ENCODE data around the gene UTP4.
"Not testable (repeated sequence)": the region's sequence is repeated elsewhere in the genome, so short reads cannot be mapped to it uniquely, and the experiment has no call there.

Gene UTP4

DNA sequence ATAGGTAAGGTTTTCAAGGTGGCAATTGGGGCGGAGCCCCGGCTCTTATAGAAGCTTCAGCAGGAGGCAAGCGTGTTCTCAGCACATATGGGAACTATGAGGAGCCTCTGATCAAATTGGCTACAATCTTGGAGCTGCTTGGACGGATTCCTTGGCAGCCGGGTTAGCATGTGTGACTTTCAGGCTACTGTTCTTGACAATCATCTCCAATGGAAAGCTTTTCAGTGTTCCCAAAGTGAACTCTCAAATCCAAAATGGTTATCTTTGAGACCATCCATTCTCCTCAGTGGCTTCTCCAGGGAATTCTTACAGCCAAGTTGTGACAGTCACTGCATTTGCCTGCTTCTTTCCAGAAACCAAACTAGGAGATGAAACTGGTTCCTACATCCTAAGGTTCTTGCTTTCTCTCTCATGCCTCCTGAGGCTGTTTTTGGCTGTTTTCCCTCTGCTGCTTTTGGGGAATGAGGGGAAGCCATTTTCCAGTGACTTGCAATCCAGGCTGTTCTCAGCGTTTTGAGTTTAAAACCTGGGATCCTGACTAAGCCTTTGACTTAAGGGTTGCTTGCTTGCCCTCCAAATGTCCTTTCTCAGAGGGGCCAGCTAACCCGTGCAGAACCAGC is 16.1 kb upstream of the UTP4 start:
- Histone ChIP-seq H3K9me3 (no peaks in the 10 kb centered on the region), H3K27ac (no peak overlapping the region), H4K20me1 (peaks cover 100% of the 10 kb centered on the region), H3K4me1 (peaks cover 15% of the 10 kb centered on the region; the same call in 1 of the 2 replicates), H3K27me3 (no peaks in the 10 kb centered on the region), H3K9ac (no peak overlapping the region), H3K4me3 (no peak overlapping the region), H3K4me2 (no peak overlapping the region), H3K36me3 (peaks cover 99% of the 10 kb centered on the region)
- no peak for TF ChIP-seq Cebpa-rat (IDR thresholded peaks at IDR 0.05)

DNA sequence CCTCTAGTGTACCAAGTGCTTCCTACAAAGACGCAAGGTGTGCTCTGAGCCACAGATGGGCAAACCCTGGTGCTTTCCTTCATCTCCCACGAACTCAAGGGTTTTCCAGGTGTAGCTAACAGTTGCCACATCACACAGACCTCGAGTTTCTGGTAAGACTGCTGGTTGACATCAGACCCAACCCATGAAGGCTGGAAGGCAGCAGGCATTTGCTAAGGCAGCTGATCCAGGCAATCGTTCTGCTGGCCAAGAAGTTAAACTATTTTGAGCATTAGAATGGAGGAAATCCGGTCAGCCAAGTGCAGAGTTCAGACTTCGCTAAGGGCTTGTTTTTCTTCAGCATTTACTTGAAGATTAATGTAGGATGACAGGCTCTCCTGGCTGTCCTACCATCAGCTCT is 15.5 kb upstream of the UTP4 start:
- Histone ChIP-seq H3K36me3 (peaks cover 99% of the 10 kb centered on the region), H3K4me1 (peaks cover 15% of the 10 kb centered on the region; the same call in 1 of the 2 replicates), H3K9me3 (no peaks in the 10 kb centered on the region), H3K4me2 (no peak overlapping the region), H4K20me1 (peaks cover 99% of the 10 kb centered on the region), H3K27ac (no peak overlapping the region), H3K27me3 (no peaks in the 10 kb centered on the region), H3K9ac (no peak overlapping the region), H3K4me3 (no peak overlapping the region)
- TF ChIP-seq Cebpa-rat (IDR thresholded peaks at IDR 0.05) = no peak

DNA sequence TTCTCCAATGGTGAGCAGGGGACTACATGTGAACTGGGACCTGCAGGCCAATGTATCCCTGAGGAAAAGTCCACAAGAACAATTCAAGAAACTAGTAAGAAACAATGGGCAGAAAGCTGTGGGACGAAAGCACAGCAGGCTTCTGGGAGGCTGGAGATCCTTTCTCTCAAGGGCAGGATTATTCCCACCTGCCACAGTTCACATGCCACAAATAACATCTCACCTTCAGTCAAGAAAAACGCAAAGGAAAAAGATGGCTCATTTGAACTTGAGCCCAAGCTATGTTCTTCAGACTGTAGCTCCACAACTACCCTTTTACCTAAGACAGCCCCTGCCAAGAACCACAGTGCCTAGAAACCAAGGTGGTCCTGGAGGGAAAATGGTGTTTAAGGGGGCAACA is 14.0 kb upstream of the UTP4 start:
- Histone ChIP-seq H4K20me1 (peaks cover 99% of the 10 kb centered on the region), H3K4me2 (no peak overlapping the region), H3K27ac (no peak overlapping the region), H3K27me3 (no peaks in the 10 kb centered on the region), H3K4me3 (no peak overlapping the region), H3K36me3 (peaks cover 99% of the 10 kb centered on the region), H3K9ac (no peak overlapping the region), H3K4me1 (peaks cover 15% of the 10 kb centered on the region; the same call in 1 of the 2 replicates), H3K9me3 (no peaks in the 10 kb centered on the region)
- no peak for TF ChIP-seq Cebpa-rat (IDR thresholded peaks at IDR 0.05)

DNA sequence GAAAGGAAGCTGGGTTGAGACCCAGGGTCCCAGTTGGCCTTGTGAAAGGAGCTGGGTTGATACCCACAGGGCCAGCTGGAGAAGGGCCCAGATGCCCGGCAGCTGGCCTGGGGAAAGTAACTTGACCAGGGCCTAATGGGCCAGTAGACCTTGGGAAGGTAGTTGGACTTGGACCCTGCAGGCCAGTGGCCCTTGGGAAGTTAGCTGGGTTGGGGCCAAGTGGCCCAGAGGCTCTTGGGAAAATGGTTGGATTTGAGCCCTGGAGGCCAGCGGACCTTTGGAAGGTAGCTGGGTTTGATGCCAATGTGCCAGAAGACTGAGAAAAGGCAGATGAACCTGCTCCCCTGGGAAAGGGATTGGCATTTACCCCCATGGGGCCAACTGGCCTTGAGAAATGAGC is 13.5 kb upstream of the UTP4 start:
- TF ChIP-seq Cebpa-rat (IDR thresholded peaks at IDR 0.05) = no peak
- Histone ChIP-seq H3K36me3 (peaks cover 94% of the 10 kb centered on the region), H4K20me1 (peaks cover 99% of the 10 kb centered on the region), H3K9me3 (no peaks in the 10 kb centered on the region), H3K27me3 (no peaks in the 10 kb centered on the region), H3K27ac (no peak overlapping the region), H3K4me3 (no peak overlapping the region), H3K9ac (no peak overlapping the region), H3K4me1 (peaks cover 15% of the 10 kb centered on the region; the same call in 1 of the 2 replicates), H3K4me2 (no peak overlapping the region)

DNA sequence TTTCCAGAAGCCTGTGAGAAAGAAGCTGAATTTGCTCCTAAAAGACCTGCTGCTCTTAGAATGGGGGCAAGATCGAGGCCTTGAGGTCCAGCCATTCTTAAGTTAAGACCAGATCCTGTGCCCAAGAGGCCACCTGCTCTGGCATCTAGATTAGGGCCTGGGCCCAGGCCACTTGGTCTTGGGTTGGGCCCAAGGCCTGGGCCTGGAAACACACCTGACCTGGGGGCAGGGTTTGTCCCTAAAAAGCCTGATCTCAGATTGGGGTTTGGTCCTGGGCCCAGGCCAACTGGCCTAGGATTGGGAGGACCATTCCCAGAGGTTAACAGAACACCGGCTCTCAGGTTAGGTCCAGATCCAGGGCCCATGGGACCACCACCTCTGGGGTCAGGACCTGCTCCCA is 12.9 kb upstream of the UTP4 start:
- Histone ChIP-seq H4K20me1 (peaks cover 99% of the 10 kb centered on the region), H3K4me3 (no peak overlapping the region), H3K27ac (no peak overlapping the region), H3K27me3 (no peaks in the 10 kb centered on the region), H3K4me1 (peaks cover 14% of the 10 kb centered on the region; the same call in 1 of the 2 replicates), H3K9me3 (no peaks in the 10 kb centered on the region), H3K9ac (no peak overlapping the region), H3K4me2 (no peak overlapping the region), H3K36me3 (peaks cover 92% of the 10 kb centered on the region)
- no peak for TF ChIP-seq Cebpa-rat (IDR thresholded peaks at IDR 0.05)

DNA sequence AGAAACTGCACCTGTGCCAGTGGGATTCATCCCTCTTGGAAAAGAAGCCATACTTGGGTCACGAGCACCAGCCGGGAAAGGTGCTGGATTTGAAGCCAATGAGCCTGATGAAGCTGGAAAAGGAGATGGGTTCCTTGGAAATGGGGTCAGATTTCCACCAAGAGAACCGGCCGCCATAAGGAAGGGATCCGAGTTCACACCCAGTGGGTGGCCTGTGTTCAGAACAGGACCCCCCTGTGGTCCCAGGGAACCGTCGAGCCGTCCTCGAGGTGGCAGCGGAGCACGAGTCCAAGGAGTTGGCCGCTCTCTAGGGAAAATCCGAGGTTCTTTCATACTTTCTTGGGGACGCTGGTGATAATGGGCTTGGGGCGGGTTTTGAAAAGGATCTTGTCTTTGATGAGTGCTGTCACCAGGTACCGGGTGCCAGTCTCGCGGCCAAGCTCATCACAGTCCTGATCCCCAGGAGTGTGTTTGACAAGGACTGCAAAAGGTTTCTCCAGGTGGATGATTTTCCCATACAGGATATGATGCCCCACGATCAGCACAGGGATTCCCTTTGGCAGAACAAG is 12.3 kb upstream of the UTP4 start:
- peaks cover 99% of the 10 kb centered on the region for H4K20me1 ChIP-seq
- H3K4me1 ChIP-seq = peaks cover 9% of the 10 kb centered on the region; the same call in 1 of the 2 replicates
- H3K27me3 ChIP-seq = no peaks in the 10 kb centered on the region
- H3K4me2 ChIP-seq = no peak overlapping the region
- no peaks in the 10 kb centered on the region for H3K9me3 ChIP-seq
- H3K36me3 ChIP-seq = peaks cover 90% of the 10 kb centered on the region
- H3K9ac ChIP-seq = no peak overlapping the region
- no peak overlapping the region for H3K4me3 ChIP-seq
- H3K27ac ChIP-seq = no peak overlapping the region
- no peak for TF ChIP-seq Cebpa-rat (IDR thresholded peaks at IDR 0.05)

DNA sequence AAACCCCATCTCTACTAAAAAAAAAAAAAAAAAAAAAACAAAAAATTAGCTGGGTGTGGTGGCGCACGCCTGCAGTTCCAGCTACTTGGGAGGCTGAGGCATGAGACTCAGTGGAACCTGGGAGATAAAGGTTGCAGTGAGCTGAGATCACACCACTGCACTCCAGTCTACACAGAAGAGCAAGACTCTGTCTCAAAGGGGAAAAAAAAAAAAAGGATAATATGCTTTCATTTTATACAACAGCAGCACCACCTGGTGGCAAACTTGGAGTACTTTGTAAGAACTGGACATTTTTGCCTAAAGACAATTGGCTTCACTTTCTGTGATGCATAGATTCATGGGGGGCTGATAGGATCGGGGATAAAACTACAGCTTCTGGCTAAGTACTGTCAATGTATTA is 8.5 kb upstream of the UTP4 start:
- H3K27ac ChIP-seq = no peak overlapping the region

DNA sequence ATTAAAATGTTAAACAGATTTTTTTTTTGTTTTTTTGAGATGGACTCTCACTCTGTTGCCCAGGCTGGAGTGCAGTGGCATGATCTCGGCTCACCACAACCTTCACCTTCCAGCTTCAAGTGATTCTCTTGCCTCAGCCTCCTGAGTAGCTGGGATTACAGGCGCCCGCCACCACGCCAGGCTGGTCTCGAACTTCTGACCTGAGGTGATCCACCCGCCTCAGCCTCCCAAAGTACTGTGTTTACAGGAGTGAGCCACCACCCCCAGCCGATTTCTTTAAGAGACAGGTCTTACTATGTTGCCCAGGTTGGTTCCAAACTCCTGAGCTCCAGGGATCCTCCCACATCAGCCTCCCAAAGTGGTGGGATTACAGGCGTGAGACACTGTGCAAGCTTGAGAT is 8.0 kb upstream of the UTP4 start:
- H4K20me1 ChIP-seq = peaks cover 99% of the 10 kb centered on the region
- not testable (repeated sequence) for H3K27ac ChIP-seq

More for the DNA sequence above, 8.5 kb upstream of the UTP4 start:
- H4K20me1 ChIP-seq = peaks cover 99% of the 10 kb centered on the region
- H3K4me2 ChIP-seq = no peak overlapping the region
- no peak overlapping the region for H3K4me3 ChIP-seq
- H3K9ac ChIP-seq = no peak overlapping the region
- H3K36me3 ChIP-seq = peaks cover 74% of the 10 kb centered on the region
- H3K27me3 ChIP-seq = no peaks in the 10 kb centered on the region
- H3K4me1 ChIP-seq = peaks cover 6% of the 10 kb centered on the region; the same call in 1 of the 2 replicates
- H3K9me3 ChIP-seq = no peaks in the 10 kb centered on the region
- TF ChIP-seq Cebpa-rat (IDR thresholded peaks at IDR 0.05) = no peak

DNA sequence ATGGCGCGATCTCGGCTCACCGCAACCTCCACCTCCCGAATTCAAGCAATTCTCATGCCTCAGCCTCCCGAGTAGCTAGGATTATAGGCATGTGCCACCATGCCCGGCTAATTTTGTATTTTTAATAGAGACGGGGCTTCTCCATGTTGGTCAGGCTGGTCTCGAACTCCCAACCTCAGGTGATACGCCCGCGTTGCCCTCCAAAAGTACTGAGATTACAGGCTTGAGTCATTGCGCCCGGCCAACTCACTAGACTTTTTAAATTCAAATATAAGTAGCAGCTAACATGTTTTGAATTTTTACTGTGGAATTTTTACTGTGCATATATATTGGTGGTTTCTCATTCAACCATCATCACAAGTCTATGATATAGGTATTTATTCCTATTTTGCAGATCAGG is 7.5 kb upstream of the UTP4 start:
- H3K27ac ChIP-seq = not testable (repeated sequence)

More for the DNA sequence above, 8.0 kb upstream of the UTP4 start:
- H3K27me3 ChIP-seq, H3K4me1 ChIP-seq, H3K9me3 ChIP-seq, H3K9ac ChIP-seq, H3K4me3 ChIP-seq, H3K4me2 ChIP-seq: not testable (repeated sequence)
- H3K36me3 ChIP-seq = peaks cover 74% of the 10 kb centered on the region

DNA sequence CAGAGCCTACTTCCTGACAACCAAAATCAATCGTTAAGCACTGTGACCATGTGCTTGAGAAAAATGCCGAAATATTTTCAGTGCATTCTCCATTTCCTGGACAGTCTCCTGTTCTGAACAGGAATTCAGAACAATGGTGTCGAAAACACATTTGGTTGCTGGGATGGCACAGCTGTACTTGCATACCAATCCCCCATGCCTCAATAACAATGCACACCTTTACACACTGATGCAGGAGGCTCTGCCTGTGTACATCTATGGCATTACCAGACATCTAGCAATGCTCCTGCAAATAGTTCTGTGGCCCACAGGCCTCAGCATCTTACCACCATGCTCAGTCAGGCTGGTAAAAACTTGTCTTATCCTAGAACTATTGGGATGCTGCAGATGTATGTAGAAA is 6.2 kb upstream of the UTP4 start:
- H3K4me2 ChIP-seq = no peak overlapping the region
- H3K27me3 ChIP-seq = no peaks in the 10 kb centered on the region
- H3K9me3 ChIP-seq = no peaks in the 10 kb centered on the region
- peaks cover 18% of the 10 kb centered on the region for H3K4me1 ChIP-seq
- no peak overlapping the region for H3K27ac ChIP-seq
- peaks cover 99% of the 10 kb centered on the region for H4K20me1 ChIP-seq
- no peak for TF ChIP-seq Cebpa-rat (IDR thresholded peaks at IDR 0.05)
- no peak overlapping the region for H3K4me3 ChIP-seq
- H3K9ac ChIP-seq = no peak overlapping the region
- H3K36me3 ChIP-seq = peaks cover 57% of the 10 kb centered on the region

More for the DNA sequence above, 7.5 kb upstream of the UTP4 start:
- peaks cover 70% of the 10 kb centered on the region for H3K36me3 ChIP-seq
- H3K27me3 ChIP-seq, H3K4me1 ChIP-seq, H3K4me2 ChIP-seq, H3K4me3 ChIP-seq, H3K9ac ChIP-seq, H3K9me3 ChIP-seq: not testable (repeated sequence)
- H4K20me1 ChIP-seq = peaks cover 99% of the 10 kb centered on the region

DNA sequence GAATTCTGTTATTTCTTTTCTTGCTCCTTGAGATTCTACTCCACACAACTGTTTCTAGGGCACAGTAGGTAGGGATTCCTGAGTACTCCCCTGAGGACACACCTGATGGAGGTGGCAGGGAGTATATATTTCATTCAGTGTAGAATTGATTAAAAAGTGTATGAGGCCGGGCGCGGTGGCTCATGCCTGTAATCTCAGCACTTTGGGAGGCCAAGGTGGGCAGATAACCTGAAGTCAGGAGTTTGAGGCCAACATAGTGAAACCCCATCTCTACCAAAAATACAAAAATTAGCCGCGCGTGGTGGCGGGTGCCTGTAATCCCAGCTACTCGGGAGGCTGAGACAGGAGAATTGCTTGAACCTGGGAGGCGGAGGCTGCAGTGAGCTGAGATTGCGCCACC is 5.6 kb upstream of the UTP4 start:
- not testable (repeated sequence) for H3K4me3 ChIP-seq, H3K4me2 ChIP-seq, H3K9ac ChIP-seq, H3K27ac ChIP-seq, H3K9me3 ChIP-seq, H3K27me3 ChIP-seq
- peaks cover 18% of the 10 kb centered on the region for H3K4me1 ChIP-seq
- H4K20me1 ChIP-seq = peaks cover 95% of the 10 kb centered on the region
- H3K36me3 ChIP-seq = peaks cover 52% of the 10 kb centered on the region

Data from BLaER1 (cell line).